NCI-H1092 treated with DMSO at 0.1 percent for 48 hours (cell line): ENCODE results near the gene FUT4.
A peak's percentile ranks its signal among the peaks of the same experiment; 100 is the strongest.
"Not testable (repeated sequence)": the region's sequence is repeated elsewhere in the genome, so short reads cannot be mapped to it uniquely, and the experiment has no call there.

ENCODE experiments used
- DNase-seq: peaks from one replicate; lab custom pipeline; 2025; lab: John Stamatoyannopoulos, UW

Gene FUT4, protein sequence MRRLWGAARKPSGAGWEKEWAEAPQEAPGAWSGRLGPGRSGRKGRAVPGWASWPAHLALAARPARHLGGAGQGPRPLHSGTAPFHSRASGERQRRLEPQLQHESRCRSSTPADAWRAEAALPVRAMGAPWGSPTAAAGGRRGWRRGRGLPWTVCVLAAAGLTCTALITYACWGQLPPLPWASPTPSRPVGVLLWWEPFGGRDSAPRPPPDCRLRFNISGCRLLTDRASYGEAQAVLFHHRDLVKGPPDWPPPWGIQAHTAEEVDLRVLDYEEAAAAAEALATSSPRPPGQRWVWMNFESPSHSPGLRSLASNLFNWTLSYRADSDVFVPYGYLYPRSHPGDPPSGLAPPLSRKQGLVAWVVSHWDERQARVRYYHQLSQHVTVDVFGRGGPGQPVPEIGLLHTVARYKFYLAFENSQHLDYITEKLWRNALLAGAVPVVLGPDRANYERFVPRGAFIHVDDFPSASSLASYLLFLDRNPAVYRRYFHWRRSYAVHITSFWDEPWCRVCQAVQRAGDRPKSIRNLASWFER

DNA sequence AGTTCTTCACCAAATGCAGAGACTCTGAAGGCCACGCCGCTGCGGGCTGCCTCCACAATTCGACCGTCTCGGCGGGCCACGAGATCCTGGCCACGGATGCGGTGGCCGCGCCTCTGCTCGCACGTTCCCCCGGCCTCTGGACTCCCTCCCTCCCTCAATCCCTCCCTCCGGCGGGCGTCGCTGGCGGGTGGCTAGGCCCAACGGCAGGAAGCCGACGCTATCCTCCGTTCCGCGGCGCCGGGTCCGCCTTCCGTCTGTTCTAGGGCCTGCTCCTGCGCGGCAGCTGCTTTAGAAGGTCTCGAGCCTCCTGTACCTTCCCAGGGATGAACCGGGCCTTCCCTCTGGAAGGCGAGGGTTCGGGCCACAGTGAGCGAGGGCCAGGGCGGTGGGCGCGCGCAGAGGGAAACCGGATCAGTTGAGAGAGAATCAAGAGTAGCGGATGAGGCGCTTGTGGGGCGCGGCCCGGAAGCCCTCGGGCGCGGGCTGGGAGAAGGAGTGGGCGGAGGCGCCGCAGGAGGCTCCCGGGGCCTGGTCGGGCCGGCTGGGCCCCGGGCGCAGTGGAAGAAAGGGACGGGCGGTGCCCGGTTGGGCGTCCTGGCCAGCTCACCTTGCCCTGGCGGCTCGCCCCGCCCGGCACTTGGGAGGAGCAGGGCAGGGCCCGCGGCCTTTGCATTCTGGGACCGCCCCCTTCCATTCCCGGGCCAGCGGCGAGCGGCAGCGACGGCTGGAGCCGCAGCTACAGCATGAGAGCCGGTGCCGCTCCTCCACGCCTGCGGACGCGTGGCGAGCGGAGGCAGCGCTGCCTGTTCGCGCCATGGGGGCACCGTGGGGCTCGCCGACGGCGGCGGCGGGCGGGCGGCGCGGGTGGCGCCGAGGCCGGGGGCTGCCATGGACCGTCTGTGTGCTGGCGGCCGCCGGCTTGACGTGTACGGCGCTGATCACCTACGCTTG is at the start of gene FUT4:
FUT4 (plus strand) TSS at position 227 of the 951 bp plus-strand sequence; CDS start at position 440, 213 bp downstream.
- peak; percentile 95 for DNase-seq

DNA sequence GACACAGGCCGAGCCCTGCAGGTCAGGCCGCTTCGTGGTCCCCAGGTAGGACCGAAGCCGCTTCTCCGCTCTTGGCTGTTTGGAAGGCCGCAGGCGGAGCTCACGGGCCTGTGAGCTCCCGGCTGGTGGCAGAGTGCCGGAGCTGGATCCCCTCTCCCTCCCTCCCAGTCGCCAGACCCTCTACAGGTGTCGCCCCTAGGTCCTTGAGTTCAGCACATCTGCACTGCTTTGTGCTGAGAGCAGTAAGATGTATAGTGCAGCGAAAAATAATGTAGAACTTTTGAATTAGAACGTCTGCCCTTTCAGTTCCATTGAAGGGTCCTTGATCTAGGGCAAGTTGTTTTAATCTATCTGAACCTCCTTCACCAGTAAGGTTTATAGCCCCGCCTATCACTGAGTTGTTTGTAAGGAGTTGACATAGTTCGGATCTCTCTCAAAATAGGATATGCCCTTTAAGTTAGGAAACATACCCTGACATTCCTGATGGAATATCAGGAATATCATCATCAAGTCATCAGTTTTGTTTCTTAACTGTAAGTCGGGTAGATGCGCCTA is 49.5 kb upstream of the FUT4 start:
- DNase-seq, result no peak

DNA sequence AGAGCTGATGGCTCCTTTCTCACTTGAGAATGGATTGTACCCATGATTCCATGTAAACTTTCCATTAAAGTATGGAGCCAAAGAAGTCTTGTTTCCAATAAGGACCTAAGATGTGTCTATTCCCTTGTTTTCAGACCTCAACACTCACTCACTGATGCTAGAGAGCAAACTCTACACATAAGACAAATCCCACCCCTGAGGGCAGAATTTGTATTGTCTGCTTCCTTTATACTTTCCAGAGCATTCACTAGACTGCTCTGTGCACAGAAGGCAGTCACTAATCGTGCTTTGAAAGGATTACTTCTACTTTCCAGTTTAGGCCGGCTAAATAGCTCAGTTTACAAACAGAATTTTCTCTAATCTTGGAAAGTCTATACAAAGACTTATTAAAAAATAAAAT is 43.5 kb upstream of the FUT4 start:
- no peak for DNase-seq

DNA sequence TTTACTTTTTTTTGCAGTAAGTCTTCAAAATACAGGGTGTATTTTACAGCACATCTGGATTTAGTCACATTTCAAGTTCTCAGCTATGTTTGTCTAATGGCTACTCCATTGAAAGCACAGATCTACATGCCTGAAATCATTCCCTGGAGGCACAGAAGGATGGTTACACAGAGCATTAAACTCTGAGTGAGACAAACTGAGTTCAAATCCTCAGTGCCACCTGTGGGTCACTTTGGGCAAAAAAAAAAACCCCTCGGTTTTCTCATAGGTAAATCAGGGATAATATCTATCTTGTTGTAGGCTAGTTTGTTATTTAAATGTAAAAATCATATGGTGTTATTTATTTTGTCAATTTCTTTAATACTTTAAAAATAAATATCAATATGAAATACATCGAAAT is 42.2 kb upstream of the FUT4 start:
- no peak for DNase-seq

DNA sequence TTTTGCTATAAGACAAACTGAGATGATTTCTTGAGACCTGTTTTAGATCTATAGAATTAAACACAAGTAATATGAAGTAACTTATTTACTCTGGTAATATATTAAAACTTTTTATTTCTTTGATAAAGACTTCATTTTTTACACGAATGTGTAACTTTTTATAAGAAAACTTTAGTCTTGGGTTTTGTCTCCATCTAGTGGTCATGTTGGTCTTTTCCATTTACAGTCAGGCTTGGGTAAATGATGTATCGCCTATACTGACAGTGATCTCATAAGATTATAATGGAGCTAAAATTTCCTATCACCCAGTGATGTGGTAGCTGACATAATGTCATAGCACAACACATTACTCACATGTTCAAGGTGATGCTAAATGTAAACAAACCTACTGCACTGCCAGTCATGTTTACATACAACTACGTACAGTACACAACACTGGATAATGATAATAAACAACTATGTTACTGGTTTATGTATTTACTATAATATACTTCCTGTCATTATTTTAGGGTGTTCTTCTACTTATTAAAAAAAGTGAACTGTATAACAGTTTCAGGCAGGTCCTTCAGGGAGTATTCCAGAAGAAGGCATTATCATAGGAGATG is 38.9 kb upstream of the FUT4 start:
- peak; percentile 60 for DNase-seq

DNA sequence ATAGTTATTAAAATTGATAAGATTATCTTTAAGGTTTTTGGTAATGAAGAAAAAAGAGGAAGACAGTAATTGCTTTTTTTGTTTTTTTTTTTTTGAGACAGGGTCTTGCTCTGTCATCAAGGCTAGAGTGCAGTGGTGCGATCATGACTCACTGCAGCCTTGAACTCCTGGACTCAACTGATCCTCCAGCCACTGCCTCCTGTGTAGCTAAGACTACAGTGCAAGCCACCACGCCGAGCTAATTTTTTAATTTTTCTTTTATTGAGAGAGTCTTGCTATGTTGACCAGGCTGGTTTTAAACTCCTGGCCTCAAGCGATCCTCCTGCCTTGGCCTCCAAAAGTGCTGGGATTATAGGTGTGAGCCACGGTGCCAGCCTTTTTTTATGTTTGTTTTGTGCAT is 37.2 kb upstream of the FUT4 start:
- DNase-seq, result not testable (repeated sequence)

DNA sequence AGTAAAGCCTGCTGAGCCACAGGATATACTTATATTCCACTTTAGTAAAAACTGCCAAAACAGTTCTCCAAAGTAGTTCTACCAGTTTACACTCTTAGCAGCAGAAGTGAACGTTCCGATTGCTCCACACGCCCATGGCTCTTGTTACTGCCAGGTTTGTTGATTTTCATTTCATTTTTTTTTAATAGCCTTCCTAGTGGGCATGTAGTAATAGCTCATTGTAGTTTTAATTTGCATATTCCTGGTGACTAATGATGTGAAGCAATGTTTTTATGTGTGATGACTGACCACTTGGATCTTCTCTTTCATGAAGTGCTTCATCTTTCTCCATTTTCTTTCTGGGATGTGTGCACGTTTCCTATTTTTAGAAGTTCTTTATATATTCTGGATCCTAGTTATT is 36.2 kb upstream of the FUT4 start:
- no peak for DNase-seq

DNA sequence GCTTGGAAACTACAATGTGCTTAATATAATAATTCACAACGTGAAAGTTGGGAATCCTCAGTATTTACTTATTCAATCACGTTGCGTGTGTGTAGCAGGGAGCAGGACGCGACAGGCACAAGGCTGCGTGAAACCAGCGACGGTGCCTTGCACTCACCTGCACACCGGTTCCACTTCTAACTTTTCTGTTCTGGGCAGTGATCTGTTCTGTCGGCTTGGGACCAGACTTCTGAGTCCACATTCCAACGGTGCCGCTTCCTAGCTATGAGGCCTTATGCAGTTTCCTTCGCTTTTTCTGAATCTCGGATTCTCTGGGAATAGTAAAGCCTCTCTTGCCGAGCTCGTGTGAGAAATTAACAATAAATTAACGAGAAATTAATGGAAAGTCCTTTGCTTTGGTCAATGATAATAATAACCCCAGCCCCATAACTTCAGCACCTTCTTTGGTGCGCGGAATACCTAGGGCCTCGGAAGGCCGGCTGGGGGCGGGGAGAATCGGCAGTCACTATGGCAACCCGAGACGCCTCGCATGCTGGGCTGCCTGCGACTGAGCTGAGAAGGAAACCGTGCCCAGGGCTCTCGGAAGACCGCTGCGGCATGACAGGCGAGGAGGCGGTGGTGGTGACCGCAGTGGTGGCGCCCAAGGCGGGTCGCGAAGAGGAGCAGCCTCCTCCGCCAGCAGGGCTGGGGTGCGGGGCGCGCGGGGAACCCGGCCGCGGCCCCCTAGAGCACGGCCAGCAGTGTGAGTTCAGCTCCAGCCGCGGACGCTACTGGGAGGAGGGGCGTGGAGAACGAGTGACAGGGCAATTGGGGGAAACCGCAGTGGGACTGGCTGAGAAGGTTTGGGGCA is 31.6 kb upstream of the FUT4 start, which contains the start of gene C11orf97:
C11orf97 (plus strand) TSS at position 530 of the 850 bp plus-strand sequence; CDS start at position 598, 68 bp downstream.
- DNase-seq, result peak; percentile 31

DNA sequence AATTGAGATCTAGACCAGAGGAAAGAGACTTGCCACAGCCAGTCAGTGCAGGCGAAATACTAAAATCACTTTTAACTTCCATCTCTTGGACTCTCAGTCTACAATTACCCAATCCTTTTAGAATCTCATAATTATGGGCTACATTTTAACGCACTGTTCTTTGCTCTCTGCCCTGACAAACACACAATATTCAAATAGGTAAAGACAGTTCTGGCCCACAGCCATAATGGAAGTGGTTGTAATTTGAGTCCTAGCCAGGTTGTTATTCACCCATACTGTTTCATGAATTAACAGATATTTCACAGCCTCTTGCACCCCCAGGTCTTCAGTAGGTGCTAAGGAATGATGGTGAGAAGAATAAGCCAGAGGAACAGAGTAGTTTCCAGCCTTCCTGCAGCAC is 30.6 kb upstream of the FUT4 start:
- peak; percentile 73 for DNase-seq

DNA sequence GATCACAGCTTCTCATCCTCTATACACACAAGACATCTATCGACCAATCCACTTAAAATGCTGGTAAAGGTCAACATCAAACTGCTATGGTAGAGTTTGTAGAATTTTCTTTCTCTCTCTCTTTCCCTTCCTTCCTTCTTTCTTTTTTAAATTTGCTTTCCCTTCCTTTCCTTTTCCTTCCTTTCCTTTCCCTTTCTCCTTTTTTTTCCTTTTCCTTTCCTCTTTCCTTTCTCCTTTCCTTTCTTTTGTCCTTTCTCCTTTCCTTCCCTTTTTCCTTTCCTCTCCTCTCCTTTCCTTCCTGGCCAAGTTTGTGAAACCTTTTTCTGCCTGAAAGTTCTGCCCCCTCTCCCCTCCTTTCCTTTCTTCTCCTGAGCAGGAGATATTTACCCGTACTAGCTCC is 28.3 kb upstream of the FUT4 start:
- DNase-seq, result no peak

DNA sequence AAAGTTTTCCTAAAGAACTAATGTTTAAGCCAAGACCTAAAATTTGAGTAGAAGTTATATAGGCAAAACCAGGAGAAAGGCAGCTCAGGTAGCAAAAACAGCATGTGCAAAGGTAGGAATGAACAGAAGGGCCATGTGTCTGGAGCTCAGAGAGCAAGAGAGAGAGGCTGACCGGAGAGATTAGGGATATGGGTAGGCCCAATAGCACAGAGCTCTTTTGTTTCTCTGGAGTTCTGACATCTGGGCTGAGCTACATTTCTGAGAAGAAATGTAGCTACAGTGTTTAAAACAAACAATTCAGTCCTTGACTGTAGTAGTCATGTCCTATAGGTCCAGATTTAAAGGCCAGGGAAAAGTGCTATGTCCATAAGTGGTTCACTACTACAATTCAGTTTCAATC is 27.0 kb upstream of the FUT4 start:
- DNase-seq, result no peak

DNA sequence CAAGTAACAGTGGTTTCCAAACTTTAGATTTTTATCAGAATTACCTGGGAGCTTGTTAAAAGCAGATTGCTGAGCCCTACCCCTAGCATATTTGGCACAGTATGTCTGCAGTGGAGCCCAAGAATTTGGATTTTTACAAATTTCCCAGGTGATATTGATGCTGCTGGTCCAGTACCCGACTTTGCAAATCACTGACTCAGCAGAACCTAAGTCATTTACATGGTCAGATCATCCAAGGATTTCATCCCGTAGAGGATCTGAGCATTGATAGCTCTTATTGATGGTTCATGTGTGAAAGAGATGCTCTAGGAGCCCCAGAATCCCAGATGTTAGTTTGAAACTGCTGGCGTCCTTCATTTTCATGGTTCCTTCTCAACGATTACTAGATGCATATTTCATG is 25.4 kb upstream of the FUT4 start:
- DNase-seq, result no peak

DNA sequence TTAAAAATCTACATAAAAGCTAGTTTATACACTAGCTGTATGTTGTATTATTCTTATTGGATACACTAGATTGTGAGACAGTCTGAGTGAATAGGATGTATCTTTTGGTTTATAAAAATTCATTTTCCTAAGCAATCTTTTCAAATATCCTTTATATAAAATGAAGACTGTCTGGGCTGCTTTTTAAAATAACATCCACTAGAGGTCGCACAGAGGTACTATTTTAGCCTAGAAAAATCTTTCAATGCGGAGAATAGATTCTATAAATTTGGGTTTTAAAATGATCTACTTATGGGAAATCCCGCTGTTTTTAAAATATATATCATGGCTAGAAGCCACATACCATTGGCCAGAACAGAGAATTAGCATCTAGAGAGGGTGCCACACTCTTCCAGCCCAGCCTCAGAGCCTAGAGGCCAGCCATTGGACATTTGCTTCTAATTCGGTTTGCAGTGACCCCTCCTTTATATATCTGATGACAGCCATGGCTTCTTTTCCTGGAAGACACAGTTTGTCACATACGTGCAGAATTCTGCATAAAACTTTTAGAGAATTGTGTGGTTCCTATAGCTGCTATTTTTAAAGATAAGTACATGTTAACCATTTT is 24.1 kb upstream of the FUT4 start:
- peak; percentile 51 for DNase-seq

DNA sequence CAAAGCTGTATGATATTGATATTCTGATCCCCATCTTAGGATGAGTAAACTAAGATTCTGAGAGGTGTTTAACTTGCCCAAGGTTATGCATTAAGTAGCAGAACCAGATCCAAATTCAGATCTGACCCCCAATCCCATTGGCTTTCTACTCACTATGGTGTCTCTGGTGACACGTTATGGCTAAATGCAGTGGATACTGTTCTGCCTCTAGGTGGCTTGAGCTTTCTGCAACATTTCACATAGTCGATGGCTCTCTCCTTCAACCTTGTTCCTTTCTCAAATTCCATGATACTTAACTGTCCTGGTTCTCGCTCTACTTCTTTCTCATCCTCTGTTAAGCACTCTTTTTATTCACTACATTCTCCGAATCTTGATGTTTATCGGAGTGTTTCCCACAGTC is 22.0 kb upstream of the FUT4 start:
- DNase-seq, result no peak

DNA sequence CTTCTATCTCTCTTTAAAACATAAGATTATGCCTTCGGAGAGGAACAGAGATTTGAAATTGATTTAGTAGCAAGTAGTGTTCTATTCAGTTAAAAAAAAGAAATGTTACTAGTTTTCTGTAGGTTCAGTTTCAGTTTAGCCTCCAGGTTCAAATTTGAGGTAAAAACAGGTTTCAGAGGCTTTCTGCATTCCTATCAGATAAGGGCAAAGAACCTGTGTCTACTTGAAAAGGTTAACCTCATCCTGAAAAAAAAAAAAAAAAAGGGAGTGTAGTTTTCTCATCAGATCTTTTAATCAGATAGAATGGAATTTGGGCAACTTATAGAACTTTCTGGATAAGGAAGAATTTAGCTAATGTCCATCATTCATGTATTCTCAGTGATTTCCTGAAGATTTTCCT is 19.4 kb upstream of the FUT4 start:
- DNase-seq, result no peak

DNA sequence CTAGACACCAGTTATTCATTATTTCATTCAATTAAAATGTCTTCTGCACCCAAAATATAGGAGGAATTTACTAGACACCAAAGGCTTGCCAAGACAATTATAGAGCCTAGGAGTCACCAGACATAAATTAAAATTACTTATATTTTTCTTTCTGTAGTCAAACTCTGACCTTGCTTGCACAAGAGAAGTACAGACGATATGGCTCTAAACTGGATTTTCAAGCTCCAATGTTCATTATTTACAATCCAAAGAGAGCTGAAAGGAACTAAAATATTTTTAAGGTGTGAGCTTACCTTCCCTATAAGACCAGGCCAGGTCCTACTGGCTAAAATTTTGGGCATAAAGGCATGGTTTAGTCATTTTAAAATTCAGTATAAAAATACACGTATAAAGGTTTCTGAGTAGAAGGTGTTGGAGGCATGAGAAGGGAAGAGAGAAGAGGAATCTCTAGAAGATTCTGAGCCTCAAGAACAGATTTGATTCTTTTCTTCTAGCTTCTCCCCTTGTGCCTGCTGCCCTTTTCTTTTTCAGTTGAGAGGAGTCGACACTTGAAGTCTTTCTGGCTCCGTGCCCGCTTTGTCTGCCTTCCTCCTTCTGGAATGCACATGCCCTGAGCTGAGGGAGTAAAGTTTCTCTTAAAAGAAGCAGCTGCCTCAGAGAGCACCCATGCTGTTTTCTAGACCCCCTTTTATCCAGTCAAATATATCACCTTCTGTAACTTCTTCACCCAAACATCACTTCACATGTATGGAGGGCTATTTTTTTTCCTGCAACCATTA is 18.0 kb upstream of the FUT4 start:
- no peak for DNase-seq

DNA sequence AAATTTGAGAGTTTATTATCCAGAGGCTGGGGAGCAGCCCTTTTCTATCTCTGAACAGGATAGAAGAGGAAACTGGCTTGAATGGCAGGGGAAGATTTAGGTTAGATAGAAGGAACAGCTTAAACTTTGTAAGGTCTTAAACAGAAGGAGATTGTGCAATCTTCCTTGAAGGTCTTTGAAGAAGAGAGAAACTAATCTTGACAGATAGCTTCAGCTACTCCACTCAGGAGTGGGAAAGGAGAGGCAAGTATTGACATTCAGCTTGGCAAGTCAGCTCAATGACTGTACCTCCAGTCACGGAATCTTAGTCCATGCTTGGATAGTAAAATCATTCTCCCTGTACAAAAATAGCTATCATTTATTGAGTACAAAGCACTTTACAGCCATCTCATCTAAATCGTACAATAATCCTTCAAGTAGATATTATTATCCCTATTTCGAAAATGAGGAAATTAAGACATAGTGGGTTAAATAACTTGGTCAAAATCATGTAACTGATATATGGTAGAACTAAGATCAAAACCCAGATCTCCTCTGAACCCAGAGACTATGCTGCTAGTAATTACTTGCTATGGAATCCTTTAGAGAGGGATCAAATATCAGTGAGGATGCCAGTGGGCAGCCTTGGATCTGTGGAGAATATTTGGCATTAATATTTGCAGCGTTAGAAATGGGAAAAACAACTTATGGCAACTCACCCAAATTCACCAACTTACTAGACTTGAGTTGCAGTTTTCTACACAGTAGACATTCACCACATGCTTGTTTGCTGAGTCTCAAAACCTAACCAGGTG is 16.9 kb upstream of the FUT4 start:
- DNase-seq, result no peak

DNA sequence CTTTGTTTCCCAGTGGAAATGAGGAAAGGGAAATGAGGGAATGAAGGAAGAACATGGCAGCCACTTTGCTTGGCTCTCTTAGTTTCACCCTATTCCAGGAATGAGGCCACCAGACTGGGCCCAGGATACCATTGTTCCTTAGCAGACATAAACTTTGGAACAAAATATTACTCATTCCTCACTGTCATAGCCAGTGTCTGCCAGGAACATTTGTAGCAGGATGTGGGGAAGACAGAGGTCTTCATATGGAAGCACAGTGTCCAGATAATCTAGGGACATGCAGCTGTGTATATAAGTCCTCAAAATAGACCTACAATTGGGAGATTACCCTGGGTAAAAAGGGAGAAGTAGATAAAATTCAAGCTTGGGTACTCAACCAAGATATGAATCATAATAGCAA is 15.2 kb upstream of the FUT4 start:
- no peak for DNase-seq

DNA sequence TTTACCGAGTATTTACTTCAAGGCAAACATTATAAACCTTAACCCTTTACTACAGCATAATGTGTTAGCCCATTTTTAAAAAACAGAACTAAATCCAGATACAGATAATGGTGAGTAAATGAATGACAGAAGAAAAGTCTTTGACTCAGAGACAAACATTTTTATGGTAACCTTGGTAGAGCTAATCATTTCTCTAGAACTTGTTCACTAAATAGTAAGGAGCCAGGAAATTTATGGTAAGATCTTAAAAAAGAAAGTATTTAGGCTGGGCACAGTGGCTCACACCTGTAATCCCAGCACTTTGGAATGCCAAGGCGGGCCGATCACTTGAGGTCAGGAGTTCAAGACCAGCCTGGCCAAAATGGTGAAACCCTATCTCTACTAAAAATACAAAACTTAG is 11.5 kb upstream of the FUT4 start:
- no peak for DNase-seq
